Measurements from ENCODE around the gene NCOA3.

- TF ChIP-seq EZH2 (IDR thresholded peaks at IDR 0.05; ENCODE audit: low read length, missing control alignments) (no peak), CTCF (conservative IDR thresholded peaks at IDR 0.05 in 1 of 2, IDR thresholded peaks at IDR 0.05 in 1 of 2; ENCODE audit: low read depth in 1 of 2, low read length in 2 of 2) (no peak)
These were observed 104.8 kb downstream of the NCOA3 start for GRCh38 chr20:47606414-47606982.
